Medulla oblongata (tissue), 1 donor: ENCODE data around the gene UNC5C.
A peak's percentile ranks its signal among the peaks of the same experiment; 100 is the strongest.

ENCODE experiments used
- DNase-seq: peaks from one replicate; pipeline ENCODE4 v3.0.0-alpha.2; 2015; ENCODE audit errors: extremely low spot score

UNC5C gene

GRCh38 chr4:95522682-95523530, 25.9 kb downstream of the UNC5C start:
- DNase-seq = no peak

GRCh38 chr4:95517576-95518345, 31.0 kb downstream of the UNC5C start:
- DNase-seq = no peak

- DNase-seq = no peak
These were observed 32.2 kb downstream of the UNC5C start for GRCh38 chr4:95516528-95517017.

DNA sequence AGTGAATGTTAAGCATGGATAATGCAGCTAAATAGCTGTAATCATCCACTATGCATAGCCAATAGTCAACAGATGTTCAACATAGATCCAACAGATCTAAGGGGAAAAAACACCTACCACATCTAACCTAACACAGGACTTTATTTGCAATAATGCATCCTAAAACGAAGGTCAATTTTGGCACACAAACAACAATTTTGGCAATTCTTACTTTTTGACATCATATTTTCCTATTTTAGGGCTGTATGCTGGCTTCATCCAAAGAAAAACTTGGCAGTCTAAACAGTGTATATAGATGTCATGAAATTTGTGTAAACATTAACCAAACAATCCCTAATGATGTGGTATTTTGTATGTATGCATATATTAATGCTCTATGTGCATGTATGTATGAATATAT, 33.2 kb downstream of the UNC5C start:
- no peak for DNase-seq

DNA sequence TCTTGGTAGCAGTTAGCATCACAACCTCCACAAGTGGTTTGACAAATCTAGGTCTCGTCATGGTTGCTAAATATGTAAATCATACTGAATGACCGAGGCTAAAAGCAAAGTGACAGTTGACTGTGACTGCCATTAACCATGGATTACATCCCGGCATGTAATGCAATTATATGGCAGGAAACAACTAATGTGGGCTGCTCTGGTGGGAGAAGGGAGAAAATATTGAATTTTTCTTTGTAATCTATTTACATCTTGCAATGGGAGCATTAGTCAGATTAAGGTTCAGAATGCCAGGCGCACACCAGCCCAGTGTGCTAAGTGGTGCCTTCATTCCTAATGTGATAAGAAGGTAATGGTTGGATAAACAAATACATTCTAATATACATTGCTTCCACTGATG, 35.8 kb downstream of the UNC5C start:
- DNase-seq = no peak

DNA sequence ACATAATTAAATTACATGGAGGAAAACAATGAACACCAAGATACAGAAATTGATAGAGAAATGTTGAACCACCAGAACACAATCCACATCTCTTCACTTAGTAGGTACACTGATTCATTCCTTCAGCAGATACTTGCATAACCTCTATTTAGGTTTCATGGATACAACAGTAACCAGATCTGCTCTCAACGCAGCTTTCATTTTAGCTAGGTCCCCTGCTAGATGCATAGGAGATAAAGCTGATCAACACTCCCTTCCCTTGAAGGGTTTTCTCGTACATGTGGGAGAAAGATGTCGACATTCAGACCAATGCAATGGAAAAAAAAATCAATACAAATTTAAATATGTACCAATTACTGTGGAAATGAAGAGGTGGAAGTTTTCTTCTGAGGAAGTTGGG, 37.3 kb downstream of the UNC5C start:
- DNase-seq = no peak

- DNase-seq = no peak
These were observed 37.9 kb downstream of the UNC5C start for GRCh38 chr4:95510877-95511276.

- DNase-seq = peak; percentile 61
These were observed 38.6 kb downstream of the UNC5C start for GRCh38 chr4:95510145-95510544.

DNA sequence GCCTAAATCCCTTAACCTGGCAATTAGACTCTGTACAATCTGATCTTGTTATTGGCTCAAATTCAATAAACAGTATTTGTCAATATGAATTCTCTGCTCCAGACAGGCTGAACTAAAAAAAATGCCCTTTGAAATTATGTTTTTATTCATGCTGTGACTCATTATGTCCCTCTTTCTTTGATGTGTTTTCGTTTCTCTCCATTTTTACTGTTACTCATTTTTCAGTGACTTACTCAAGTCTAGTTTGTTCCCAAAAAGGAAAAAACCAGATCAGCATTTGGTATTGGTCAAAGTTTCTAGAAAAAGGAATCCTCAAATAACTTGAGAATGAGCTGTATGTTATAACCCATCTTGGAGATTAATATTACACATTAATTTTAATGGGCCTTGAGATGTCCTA, 40.4 kb downstream of the UNC5C start:
- DNase-seq = no peak

- no peak for DNase-seq
These were observed 41.2 kb downstream of the UNC5C start for GRCh38 chr4:95507561-95507960.

DNA sequence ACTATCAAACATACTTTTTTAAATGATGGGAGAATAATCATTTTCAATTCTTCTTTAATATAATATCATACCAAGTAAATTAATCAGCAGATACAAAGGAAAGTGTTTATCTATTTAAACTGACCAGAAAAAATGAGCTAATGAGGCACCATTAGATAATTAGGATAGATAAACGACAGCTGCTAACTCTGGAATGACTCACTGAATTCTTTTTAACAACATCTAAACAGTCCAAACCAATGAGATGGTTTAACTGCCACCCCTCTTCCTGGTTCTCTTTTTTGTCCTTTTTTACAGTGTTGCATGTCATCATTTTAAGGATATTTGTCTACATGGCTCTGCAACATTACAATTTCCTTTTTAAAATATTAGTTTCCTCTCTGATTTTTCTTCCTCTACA, 41.6 kb downstream of the UNC5C start:
- no peak for DNase-seq

DNA sequence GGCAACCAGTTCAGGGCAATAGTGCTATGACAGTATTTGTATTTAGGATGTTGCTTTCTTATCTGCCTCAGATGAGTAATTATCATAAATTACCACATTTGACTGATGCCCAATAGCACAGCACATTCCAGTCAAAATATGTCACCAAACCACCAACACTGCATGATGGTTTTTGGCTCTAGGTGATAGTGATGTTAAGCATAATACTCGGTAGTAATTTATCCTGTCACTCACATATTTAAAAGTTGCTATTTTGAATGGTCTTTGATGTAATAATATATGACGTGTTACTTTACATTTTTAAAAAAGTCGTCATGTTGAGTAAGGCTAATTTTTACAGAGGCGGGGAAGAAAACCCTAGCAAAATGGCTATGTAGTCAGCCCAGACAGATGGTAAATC, 42.5 kb downstream of the UNC5C start:
- DNase-seq = no peak

GRCh38 chr4:95505799-95506198, 43.0 kb downstream of the UNC5C start:
- DNase-seq = no peak

- peak; percentile 78 for DNase-seq
These were observed 43.6 kb downstream of the UNC5C start for GRCh38 chr4:95505151-95505550.

- DNase-seq = no peak
These were observed 44.3 kb downstream of the UNC5C start for GRCh38 chr4:95504501-95504900.

DNA sequence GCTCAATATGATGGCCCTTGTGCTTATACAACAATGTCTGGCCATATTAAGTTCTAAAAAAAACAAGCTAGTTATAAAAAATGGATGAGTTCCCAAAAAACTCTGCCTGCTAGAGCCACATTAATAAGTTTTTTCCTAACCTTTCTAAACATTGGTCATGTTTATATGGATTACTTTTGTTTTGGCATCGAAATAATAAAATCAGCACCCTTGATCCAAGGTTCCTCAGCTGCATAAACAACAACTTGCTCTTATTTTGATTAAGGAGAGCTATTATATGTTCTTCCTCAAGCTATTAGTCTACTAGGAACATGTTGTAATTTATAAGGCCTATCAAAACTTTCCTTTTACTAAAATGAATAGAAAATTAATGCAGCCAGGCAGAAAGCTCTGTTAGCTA, 48.4 kb downstream of the UNC5C start:
- DNase-seq = no peak

GRCh38 chr4:95499291-95499696, 49.5 kb downstream of the UNC5C start:
- no peak for DNase-seq

DNA sequence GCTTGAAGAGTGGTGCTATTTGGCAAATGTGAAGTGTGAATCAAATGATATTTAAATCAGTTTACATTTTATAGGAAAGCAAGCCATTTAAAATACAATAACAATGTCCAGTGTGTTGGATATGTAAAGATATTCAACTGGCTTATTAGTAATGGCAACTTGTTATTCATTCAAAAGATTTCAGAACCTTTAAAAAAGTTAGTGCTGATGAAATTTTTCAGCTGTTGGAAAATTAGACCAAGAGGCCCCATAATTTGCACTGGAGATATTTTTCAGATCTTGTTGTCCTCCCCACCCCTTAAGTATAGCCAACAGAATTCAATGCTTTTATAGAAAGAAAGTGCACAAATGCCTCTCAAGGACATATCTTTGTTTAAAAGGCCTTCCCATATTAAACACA, 54.6 kb downstream of the UNC5C start:
- no peak for DNase-seq

GRCh38 chr4:95478679-95479078, 70.1 kb downstream of the UNC5C start:
- no peak for DNase-seq

DNA sequence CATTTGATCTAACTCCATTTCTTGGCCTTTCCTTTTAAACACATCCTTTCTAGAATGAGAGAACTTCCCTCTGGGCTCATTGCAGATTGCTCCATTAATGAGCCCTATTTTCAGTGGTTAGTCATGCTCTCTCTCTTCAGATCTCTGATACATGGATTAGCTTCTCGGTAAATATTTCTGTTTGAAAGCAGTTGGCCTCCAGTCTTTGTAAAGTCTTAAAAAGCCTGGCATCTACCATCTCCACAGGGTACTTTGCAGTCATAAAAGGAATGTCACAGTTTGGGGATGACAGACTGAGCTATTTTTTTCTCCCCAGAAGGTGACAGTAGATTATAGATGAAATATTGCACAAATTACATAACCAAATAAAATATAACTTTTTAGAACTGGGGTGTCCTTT, 72.7 kb downstream of the UNC5C start:
- no peak for DNase-seq

DNA sequence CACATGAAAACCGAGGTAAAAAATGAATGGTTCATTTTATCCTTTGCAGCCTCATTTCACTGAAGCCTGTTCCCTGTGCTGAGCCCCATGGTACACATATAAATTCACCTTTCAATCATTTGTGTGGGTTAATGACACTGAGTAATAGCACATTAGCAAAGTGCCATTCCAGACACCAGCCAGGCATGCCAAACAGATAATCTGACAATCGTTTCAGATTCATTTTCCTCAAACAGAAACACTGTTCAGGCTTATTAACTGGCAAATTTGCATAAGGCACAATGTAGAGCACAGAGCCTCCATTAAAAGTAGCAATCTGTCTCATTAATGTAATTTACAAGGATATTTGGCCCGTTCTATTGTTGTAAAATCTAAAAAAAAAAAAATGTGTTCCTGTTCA, 76.2 kb downstream of the UNC5C start:
- DNase-seq = no peak

GRCh38 chr4:95470622-95471021, 78.2 kb downstream of the UNC5C start:
- no peak for DNase-seq

DNA sequence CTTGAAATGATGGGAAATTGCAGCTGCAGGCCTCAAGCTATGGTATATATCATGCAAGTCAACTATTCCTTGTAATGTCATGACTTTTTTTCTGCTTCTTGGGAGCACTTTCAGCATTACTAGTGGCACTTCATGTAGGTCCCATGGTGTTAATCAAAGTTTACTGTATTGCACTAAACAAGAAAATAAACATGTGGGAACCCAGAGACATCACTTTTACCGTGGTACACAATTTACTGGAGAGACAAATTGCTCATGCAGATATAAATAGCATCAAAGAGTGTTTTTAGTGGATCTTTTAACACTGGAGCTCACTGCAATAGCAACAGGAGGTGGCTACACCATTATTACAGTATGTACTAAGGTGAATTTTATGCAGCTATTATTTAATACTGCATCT, 79.2 kb downstream of the UNC5C start:
- no peak for DNase-seq
